ENCODE results near the gene HES6.
"Not testable (repeated sequence)": the region's sequence is repeated elsewhere in the genome, so short reads cannot be mapped to it uniquely, and the experiment has no call there.

HES6 gene

DNA sequence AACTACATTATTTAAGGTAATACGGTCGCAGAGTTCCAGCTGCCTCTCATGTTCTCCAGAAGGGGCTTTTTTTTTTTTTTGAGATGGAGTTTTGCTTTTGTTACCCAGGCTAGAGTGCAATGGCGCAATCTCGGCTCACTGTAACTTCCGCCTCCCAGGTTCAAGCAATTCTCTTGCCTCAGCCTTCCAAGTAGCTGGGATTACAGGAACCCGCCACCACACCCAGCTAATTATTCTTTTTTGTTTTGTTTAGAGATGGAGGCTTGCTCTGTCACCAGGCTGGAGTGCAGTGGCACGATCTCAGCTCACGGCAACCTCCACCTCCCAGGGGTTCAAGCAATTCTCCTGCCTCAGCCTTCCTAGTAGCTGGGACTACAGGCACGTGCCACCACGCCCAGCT is 33.6 kb upstream of the HES6 start:
- DNase-seq (ENCODE audit: low read depth, low spot score), result not testable (repeated sequence)

DNA sequence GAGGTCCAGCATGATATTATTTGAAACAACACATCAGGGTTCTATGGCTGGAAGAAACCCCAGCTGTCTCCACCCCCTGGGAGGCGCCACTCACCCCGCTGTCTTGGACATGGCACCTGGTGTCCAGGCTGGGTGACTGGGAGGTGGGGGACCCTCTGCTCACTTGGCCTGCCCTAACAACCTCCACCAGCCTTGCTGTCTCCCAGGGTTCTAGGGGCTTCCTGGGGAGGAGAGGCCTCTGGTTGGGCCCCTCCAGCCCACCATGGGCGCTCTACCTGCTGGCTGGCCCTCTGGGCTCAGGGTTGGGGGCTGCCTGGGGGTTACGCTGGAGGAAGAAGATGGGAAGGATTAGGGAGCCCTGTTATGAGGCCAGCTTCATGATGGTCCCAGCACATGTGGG is 32.3 kb upstream of the HES6 start:
- no peak for DNase-seq (ENCODE audit: low read depth, low spot score)

DNA sequence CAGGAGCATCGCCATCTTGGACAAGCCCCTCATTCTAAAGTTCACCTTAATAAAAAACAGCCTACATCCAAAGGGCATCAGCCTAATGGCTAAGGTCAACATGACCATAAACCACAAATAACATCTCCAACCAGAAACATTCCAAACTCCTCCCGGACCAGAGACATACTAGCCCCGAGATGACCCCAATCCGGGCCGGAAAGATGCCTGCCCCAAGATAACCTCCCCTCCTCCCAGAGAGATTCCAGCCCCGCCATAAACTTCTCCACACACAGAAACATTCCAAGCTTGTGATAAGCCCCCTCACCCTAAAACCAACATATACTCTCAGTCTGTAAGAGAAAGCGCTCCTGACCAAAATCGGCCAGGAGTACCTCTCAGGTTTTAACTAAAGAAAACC is 31.8 kb upstream of the HES6 start:
- DNase-seq (ENCODE audit: low read depth, low spot score), result peak; percentile 64

DNA sequence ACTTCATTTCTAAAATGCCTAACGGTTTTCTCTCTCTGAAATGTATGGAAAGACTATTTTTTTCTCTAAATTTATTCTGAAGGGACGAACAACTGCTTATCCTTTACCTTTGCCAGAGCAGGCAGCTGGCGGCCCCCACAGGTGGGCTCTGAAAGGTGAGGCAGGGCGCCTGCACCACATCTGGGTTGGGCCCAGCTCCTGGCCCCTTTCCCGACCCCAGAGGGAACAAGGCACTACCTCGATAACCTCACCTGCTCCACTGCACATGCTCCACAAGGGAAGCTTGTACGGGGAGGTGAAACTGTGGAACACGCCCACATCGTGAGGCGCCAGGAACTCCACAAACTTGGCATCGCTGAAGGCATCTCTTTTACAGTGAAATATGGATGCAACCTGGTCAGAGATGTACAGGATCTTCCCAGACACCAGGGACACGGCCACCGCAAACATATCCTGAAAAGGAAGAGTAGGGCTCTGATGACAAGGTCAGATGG is 31.3 kb upstream of the HES6 start:
- DNase-seq (ENCODE audit: low read depth, low spot score), result no peak

DNA sequence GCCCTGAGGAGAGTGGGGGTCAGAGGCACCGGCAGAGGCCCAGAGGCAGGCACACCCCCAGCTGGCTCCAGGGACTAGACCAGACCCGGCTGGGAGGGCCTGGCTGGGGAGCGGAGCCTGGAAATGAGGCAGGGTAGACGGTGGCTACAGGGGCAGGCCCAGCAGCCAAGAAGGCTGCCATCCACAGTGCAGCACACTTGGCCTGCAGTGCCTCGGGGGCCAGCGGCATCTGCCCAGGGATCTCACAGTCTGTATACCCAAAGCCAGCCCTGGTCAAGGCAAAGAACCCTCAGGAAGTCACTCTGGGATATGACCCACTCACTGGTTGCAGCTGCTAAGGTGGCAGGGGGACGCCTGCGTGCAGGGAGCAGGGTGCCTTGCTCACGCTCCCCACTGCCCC is 30.8 kb upstream of the HES6 start:
- DNase-seq (ENCODE audit: low read depth, low spot score), result no peak

DNA sequence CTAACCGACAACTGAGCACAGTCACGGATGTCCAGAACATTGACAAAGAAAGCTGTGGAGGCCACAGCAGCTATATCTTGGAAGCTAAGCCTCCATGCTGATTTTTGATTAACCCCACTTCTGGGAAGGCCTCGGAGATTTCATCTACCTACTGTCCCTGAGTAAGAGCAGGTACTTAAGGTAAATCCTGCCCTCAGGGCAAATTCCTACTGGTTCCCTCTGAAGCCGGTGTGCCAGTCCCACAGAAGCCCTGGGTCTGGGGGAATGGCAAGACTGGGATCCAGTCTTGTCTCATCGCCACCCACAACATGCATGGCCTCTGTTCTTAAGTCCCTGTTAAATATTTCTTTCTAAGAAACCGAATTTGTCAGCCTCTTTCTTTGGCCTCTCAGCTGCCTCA is 29.9 kb upstream of the HES6 start:
- peak; percentile 65 for DNase-seq (ENCODE audit: low read depth, low spot score)

DNA sequence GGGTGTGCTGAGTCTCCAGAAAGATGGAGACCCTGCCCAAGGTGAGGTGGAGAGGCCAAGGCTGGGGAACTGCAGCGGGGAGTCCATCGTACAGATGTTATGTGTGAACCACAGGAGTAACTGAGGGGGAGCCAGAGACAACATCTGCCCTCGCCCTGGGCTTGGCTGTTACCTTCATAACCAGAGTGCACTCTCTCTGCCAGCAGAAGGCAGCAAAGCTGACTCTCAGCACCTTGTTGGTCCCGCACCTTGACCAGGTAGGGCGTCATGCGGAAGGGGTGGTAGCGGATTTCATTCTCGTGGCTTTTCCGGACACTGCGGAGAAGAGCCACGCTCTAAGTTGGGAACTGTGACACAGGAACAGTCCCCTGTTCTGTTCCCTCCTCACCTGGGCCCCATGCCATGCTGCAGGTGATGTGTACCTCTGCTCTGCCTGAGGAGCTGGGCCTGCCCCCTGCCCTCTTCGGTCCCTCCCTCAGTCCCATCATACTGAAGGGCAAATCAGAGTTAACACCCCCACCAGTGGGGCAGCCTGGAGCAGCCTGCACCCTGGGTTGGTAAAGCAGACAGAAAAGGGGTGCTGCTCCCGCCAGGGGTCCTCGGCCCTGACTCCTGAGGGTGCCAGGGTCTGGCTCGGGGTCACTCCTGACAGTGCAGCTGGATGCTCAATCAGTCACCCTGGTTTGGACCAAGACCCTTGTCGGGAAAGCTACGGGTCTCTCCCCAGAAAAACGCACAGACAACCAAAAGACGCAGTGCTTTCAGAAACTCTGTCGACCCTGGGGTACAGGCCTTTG is 28.2 kb upstream of the HES6 start:
- DNase-seq (ENCODE audit: low read depth, low spot score), result no peak

DNA sequence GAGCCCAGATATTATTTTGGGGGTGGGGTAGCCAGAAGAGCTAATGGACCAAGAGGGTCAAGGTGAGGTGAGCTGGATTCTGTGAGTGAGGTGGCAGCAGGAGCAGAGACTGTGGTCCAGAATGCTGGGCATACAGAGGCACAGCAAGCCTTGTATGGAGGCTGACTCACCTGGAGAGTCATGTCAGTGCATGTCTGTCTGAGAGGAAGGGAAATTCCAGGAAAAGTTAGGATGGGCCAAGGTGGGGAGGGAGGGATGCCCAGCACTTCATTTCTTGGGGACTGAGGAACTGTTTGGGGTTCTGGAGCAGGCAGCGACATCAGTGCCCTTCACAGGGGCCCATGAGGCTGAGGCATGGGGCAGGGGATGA is 27.5 kb upstream of the HES6 start:
- DNase-seq (ENCODE audit: low read depth, low spot score), result no peak

DNA sequence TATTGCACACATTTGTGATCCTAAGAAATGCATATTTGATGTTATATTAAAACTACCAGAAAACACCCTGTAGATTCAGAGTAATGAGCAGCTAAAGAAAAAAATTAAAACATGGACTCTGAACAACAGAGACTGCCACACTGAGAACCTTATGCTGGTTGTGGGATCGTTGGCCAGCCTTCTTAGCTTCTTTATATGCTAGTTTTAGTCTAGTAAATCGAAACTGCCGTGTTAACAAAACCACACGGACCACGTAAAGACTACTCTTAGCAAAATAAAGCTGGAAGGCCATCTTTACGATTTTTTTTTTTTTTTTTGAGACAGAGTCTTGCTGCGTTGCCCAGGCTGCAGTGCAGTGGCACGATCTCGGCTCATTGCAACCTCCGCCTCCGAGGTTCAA is 25.8 kb upstream of the HES6 start:
- DNase-seq (ENCODE audit: low read depth, low spot score), result no peak

DNA sequence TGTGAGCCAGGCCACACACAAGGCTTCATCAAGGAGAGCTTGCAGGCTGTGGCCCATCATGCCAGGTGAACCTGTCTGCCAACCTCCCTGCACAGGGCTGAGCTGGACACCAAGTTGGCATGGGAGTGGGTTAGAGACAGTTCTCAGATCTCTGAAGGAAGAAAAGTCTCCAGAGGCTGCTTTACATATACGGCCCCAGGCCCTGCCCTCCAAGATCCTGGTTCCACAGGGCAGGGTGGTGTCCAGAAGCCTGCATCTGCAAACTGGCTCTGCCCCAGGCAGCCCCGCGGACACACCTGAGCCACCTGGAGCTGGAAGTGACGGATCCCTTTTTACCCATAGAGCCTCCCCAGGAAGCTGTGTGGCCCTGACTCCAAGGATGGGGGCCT is 24.2 kb upstream of the HES6 start:
- DNase-seq (ENCODE audit: low read depth, low spot score), result no peak

DNA sequence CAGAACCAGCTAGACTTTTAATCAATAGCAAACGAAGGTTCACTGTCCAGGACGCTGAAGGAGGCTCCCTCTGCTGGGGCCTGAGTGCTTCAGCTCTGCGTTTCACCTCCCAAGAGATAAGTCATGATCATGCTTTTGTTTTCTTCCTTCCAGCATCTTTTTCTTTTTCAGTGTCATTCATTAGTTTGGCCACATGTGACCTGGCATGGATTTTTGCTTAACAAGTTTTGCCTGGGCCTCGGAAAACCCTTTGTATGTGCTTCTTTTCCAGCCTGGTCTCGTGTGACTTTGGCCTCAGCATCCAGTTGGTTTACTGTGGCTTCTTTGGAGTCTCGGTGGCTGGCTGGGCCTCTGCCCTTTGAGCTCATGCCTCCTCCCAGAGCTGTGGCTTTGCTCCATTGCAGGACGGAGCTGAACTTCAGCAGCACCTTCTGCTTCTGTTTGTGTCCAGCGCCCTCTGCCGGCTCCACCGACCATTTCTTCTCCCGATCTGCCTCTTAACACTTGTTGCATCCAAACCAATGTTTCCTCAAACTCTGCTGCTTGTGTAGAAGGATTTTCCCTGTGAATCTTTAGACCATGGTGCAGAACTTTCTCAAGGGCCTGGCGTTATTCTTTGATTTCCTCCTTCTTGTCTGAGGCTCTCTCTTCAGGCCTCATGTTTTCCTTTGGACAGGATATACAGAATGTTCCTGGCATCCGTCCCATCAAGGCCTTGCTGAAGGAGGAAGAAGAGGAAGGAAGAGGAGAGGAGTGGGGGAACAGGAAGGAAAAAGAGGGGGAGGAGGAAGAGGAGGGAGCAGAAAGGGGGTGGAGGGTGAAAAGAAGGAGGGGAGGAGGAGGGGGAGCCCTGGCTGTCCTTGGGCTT is 23.6 kb upstream of the HES6 start:
- DNase-seq (ENCODE audit: low read depth, low spot score), result peak; percentile 91

DNA sequence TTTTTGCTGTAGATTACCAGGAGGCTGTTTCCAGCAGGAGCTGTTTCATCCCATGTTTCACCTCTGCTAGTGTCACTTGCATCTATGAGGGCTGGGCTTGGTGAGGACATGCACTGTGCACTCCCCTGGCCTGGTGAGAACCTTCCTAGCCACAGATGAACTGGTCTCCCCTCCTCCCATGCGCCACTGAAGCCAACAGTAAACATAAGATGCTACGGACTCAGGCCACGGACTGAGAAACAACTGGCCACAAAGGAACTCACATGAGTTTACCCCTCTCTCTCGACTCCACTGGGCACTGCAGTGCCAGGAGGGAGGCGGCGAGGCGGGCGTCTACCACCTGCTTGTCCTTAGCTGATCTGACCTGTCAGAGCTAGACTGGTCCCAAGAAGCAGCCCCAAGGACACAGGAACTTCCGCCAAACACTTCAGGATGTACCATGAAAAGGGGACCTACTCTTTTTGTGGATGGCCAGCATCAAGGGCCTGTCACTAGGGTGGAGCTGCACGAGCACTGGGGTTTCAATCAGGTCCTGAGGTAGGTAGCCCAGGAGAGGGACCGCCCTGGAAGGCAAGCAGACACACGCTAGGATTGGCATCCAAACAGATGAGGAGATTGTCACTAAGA is 22.8 kb upstream of the HES6 start:
- no peak for DNase-seq (ENCODE audit: low read depth, low spot score)

DNA sequence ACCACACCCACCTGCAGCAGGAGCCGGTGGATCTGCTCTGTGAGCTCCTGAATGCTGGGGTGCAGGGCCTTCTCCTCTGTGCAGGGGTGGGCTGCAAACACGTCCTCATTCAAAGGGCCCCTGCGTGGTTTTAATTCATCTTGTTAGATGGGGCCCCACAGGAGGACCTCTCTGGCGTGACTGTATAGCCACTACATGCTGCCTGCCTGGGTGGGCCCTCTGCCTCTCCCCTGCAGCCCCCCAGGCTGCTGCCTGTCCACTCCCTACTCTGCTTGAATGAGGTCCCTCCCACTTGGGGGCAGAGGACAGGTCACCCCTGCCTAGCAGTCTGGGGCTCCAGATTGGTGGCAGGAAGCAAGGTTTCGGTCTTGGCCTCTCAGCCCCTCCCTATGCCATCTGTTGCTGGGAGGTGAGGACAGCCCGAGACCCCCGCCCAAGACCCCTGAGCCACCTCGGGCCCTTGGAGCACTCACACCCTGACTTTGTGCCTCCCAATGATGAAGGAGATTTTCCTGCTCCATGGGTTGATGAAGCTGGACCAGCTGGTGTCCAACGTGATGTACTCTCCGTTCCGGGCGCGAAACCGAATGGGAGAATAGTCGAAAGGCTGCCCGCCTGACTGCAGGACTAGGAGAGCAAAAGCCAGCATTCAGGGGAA is 22.0 kb upstream of the HES6 start:
- no peak for DNase-seq (ENCODE audit: low read depth, low spot score)

DNA sequence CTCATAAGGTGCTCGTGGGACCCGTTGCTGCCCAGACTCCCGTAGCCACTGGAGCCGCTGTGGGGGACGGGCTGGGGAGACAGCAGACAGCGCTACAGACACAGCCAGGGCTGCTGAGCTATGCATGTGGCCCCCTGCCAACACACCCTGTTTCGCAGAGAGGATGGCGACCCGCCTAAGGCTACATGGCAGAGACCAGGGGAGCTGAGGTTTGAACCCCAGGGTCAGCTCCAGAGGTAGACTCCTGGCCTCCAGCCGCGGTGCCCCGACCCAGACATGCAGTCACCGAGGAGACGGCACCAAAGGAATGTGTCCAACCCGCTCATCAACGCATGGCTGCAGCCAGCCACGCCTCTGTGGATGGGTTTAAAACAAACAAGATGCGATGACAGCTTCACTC is 21.0 kb upstream of the HES6 start:
- DNase-seq (ENCODE audit: low read depth, low spot score), result no peak

DNA sequence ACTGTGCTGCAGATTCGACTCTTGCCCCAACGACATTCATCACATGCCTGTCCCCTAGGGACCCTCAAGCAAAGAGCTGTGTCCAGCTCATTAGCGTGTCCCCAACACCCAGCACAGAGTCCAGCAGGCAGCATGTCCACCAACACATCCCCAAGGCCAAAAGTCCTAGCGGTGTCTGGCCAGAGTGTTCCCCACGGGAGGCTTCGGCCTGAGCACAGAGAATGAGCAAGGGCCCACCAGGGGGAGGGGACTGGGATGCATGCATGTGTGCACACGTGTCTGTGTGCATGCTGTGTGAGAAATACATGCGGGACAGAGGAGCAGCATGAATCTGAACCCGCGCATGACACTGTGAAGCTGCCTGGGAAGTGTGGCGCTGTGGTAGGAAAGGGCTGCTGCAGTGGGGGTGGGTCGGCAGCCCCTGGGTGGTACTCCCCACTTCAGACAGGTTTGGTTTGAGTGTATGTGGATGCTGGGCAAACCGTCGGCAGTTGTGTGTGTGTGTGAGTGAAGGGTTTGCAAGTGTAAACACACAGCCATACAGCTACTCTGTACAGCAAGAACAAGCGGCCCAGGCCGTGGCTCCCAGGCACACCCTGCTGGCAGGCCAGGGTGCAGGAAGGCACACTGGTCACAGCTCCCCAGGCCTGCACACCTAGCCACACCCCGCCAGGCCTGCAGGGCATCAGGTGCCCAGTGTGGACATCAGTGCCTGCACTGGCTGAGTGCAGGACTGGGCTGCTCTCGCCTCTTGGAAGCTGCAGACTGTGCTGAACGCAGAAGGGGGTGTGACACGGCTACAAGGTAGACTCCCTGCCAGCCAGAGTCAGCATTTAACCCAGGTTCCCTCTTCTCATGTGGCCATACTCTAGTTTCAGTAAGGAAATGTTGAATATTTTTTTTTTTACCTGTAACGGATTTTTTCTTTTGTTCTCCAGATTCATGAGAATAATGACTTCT is 19.5 kb upstream of the HES6 start:
- no peak for DNase-seq (ENCODE audit: low read depth, low spot score)

DNA sequence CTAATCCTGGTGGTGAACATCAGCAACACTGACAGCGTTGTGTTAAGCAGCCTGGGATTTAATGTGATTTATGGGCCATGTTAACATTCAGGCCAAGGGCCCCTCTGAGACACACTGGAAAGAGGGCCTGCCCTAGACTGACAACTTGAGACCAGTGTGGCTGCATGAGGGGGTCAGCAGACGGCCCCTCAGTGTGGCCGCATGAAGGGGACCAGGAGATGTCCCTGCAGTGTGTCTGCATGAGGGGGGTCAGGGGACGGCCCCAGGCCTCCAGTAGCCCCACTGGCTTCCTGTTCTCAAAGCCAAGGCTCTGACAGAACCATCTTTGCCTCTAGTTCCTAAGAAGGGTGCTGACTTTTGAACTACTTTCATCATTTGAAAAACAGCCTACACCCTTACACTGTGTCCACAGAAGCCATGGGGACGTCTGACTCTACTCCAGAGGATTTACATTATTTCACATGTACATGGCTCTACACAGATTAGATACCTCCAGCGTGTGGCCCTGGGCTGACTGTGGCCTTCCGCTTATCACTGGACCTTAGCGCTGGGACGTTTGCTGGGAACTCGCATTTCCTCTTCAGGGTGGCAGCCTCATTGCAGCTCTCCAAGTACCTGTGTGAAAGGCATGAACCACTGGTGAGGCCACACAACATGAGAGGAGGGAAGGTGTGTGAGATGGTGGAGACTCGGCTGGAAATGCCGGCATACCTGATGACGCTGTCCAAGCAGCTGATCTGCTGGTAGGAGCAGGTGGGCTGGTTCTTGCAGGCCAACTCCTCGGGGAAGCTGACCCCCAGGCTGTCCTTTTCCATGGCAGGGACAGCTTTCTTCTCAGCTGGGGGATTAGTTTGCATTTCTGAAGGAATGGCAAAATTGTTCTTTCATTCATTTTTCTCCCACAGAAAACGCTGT is 18.2 kb upstream of the HES6 start:
- no peak for DNase-seq (ENCODE audit: low read depth, low spot score)

DNA sequence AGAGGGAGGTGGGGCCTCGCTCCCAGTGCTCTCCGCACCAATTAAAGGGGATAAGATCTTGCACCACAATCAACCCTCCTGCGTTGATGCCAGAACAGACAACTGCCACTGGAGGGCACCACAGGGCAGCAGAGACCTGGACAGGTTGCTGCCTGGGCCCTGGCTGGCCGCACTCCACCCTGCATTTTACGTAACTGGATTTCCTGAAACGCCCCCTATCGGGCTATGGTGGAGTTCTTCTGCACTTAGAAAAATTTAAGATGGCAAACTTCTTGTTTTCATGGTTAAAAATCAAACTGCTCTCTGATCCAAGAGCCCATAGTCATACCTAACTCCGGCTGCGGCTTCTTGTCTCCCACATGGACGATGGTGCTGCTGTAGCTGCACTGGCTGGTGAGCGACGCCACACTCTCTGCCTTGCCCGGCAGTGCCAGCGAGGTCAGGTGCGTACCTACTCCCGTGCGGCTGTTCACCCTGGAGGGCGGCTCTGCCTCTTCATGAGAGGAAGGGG is 16.8 kb upstream of the HES6 start:
- peak; percentile 95 for DNase-seq (ENCODE audit: low read depth, low spot score)

DNA sequence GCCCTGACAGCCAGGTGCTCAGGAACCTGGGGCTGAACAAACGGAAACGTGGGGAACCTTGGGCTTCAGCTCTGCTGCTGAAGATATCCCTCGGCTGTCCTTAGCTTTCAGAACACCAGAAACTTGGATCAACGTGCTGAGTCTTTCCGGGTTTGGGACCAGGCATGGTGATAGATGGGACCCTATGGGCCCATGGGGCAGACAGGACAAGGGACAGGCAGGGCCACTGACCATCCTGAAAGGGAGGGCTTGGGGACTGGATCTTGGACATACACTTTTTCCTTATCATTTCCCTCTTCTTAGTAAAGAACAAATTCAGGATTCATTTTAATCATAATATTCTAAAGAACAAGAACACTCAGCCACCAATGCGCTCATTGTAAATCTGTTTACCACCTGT is 16.3 kb upstream of the HES6 start:
- no peak for DNase-seq (ENCODE audit: low read depth, low spot score)

DNA sequence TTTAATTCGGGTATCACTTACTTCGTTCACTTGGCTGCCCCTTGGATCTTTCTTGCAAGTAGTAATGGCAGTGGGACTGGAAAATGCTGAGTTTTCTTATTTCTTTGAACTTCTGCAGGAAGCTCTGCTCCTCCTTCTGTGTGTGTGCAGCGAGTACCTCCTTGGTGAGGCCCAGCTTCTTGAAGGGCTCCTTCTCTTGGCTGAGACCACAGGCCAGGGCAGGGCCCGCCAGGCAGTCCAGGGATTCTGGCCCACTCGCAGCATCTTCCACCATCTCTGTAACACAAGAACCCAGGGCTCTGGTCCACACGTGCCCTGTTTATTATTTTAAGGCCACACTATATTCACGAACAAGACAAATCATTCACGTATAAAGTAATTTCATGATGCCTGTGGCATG is 15.8 kb upstream of the HES6 start:
- DNase-seq (ENCODE audit: low read depth, low spot score), result no peak

DNA sequence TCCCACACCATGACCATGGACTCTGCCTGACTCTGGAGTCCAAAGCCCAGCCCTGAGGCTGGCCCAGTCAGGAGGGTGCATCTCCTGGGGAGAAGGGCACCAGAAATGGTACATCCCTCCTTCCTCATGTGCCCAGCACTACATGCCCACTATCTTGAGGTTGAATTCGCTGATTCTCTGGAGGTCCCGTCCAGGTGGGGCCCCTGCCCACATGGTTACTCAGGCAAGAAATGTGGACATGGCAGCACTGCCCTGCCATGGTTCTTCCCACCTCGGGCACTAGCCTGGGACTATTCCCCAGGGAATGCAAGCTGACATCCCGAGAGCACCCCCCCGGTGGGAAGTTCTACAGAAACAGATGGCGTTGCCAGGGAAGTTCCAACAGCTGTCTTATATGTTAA is 15.3 kb upstream of the HES6 start:
- no peak for DNase-seq (ENCODE audit: low read depth, low spot score)
